H1 (cell line): ENCODE results near the gene ST6GALNAC2.
A peak's percentile ranks its signal among the peaks of the same experiment; 100 is the strongest.

Experiments used
- BRCA1 ChIP-seq: IDR thresholded peaks from 2 replicates; pipeline ENCODE4 v1.6.1; 2012; ENCODE audit warnings: low read depth, low read length, improper control_type of control experiment
- CTCF ChIP-seq, 3 experiments: IDR thresholded peaks; 1 replicate in 2 of 3; 2 replicates in 1 of 3; pipeline versions ENCODE4 v1.5.1 to v1.6.1; 2011; ENCODE audit warnings: low read length in 3 of 3, mild to moderate bottlenecking in 3 of 3, inconsistent platforms in 2 of 3, low read depth in 1 of 3, moderate library complexity in 1 of 3; ENCODE audit not compliant: insufficient read depth in 1 of 3; ENCODE audit errors: control extremely low read depth in 1 of 3
- EZH2 ChIP-seq: fragments of 200-600 bp; sonication (generic); IDR thresholded peaks from 2 replicates; pipeline ENCODE4 v1.7.1; 2012; ENCODE audit warnings: low read depth, mild to moderate bottlenecking, moderate library complexity, low read length, inconsistent platforms; ENCODE audit not compliant: severe bottlenecking
- MAFK ChIP-seq: IDR thresholded peaks from 2 replicates; pipeline ENCODE4 v1.6.1; 2012; ENCODE audit warnings: low read depth, mild to moderate bottlenecking, improper control_type of control experiment, low read length
- POLR2A ChIP-seq, 2 experiments: IDR thresholded peaks; 1 replicate in 1 of 2; 2 replicates in 1 of 2; pipeline ENCODE4 v1.6.1; 2011; ENCODE audit warnings: low read depth in 2 of 2, low read length in 2 of 2, mild to moderate bottlenecking in 2 of 2; ENCODE audit errors: control extremely low read depth in 1 of 2
- POLR2AphosphoS5 ChIP-seq: IDR thresholded peaks from 2 replicates; pipeline ENCODE4 v1.6.1; 2011; ENCODE audit warnings: low read depth, low read length
- RFX5 ChIP-seq: IDR thresholded peaks from 2 replicates; pipeline ENCODE4 v1.6.1; 2011; ENCODE audit warnings: low read depth, low read length, improper control_type of control experiment, borderline replicate concordance
- SIN3A ChIP-seq, 2 experiments: IDR thresholded peaks in 1 of 2; conservative IDR thresholded peaks in 1 of 2; 2 replicates each; pipeline ENCODE4 v1.6.1; 2011 to 2012; ENCODE audit warnings: low read length in 2 of 2, improper control_type of control experiment in 1 of 2, low read depth in 1 of 2, mild to moderate bottlenecking in 1 of 2
- ZNF274 ChIP-seq: IDR thresholded peaks from 2 replicates; pipeline ENCODE4 v1.7.0; 2012; ENCODE audit warnings: low read length, borderline replicate concordance; ENCODE audit errors: extremely low read depth
- TF ChIP-seq, protein P1 (sequence below): IDR thresholded peaks from 2 replicates; pipeline ENCODE4 v1.6.1; 2011; ENCODE audit warnings: low read length, improper control_type of control experiment
- TF ChIP-seq, protein P2 (sequence below): IDR thresholded peaks from 2 replicates; pipeline ENCODE4 v1.6.1; 2012; ENCODE audit warnings: inconsistent platforms

DNA sequence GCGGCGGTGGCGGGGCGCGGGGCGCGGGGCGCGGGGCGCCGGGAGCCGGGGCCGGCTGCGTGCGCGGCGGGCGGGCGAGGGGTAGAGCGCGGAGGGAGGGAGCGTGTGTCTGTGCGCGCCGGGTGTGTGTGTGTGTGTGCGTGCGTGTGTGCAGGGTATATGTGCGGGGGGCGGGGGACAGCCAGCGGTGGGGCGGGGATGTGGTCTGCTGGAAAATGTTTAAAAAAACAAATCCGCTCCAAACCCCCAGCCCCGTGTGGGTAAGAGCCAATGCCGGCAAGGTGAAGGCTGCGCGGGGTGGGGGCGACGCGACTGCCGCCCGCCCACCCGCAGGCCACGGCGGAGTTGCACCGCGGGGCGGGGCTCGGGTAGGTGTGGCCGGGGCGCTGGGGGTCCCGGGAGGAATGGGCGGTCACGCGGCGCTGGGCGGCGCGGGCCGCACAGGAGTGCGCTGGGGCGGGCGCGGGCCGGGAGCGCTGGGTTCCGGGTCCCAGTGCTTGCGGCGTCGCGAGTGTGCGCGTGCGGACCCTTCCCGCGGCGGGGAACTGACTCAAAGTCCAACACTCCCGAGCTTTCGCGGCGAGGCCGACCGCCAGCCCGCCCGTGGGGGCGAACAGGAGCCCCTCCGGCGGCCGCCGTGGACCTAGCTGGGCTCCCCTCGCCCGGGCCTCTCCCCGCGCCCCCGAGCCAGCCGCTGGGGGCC, 47.9 kb downstream of the ST6GALNAC2 start, which contains the start of gene CYGB:
- TF ChIP-seq SIN3A (conservative IDR thresholded peaks at IDR 0.05 in 1 of 2, IDR thresholded peaks at IDR 0.05 in 1 of 2; ENCODE audit: low read depth in 1 of 2, low read length in 2 of 2) (0 out of 4 replicates have a peak, but pooled peaks of 1 of the 2 experiments have one; percentile 6), BRCA1 (no peak), CTCF (IDR thresholded peaks at IDR 0.05; ENCODE audit: control extremely low read depth in 1 of 3, insufficient read depth in 1 of 3, low read depth in 1 of 3, low read length in 3 of 3) (no peak), POLR2A (IDR thresholded peaks at IDR 0.05; ENCODE audit: control extremely low read depth in 1 of 2, low read depth in 2 of 2, low read length in 2 of 2) (no peak), POLR2AphosphoS5 (no peak), MAFK (no peak), ZNF274 (no peak), RFX5 (no peak), EZH2 (no peak)
- TF ChIP-seq, protein P1, sequence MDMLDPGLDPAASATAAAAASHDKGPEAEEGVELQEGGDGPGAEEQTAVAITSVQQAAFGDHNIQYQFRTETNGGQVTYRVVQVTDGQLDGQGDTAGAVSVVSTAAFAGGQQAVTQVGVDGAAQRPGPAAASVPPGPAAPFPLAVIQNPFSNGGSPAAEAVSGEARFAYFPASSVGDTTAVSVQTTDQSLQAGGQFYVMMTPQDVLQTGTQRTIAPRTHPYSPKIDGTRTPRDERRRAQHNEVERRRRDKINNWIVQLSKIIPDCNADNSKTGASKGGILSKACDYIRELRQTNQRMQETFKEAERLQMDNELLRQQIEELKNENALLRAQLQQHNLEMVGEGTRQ: no peak
- TF ChIP-seq, protein P2, sequence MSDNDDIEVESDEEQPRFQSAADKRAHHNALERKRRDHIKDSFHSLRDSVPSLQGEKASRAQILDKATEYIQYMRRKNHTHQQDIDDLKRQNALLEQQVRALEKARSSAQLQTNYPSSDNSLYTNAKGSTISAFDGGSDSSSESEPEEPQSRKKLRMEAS: no peak
